K562 (cell line): ENCODE results near the gene B3GALNT1. TPM values are rescaled to one million over a fixed set of nuclear protein-coding genes. Genes with fewer than 3 reads are reported as not detected.

Source experiments
- AFF1 ChIP-seq, 2 experiments: fragments of 450-650 bp; IDR thresholded peaks; 2 replicates each; pipeline ENCODE4 v1.6.1; 2018; ENCODE audit warnings: mild to moderate bottlenecking in 2 of 2, low read depth in 1 of 2; ENCODE audit not compliant: partially characterized antibody in 2 of 2
- CBFB ChIP-seq: sonication (generic); formaldehyde crosslinking; IDR thresholded peaks from 2 replicates; pipeline ENCODE4 v1.4.0; 2020; ENCODE audit warnings: mild to moderate bottlenecking, missing genetic modification reagents
- CBX5 ChIP-seq: IDR thresholded peaks from 2 replicates; pipeline ENCODE4 v1.6.1; 2014; ENCODE audit warnings: low read depth, borderline replicate concordance
- CHAMP1 ChIP-seq: fragments of 450-650 bp; IDR thresholded peaks from 2 replicates; pipeline ENCODE4 v1.6.1; 2016; ENCODE audit warnings: mild to moderate bottlenecking
- ILF3 ChIP-seq: fragments of 450-650 bp; IDR thresholded peaks from 2 replicates; pipeline ENCODE4 v1.6.1; 2018; ENCODE audit warnings: antibody characterized with exemption, mild to moderate bottlenecking, moderate library complexity, borderline replicate concordance
- PML ChIP-seq: IDR thresholded peaks from 2 replicates; pipeline ENCODE4 v1.6.1; 2012; ENCODE audit warnings: low read length, inconsistent platforms
- ZBTB7A ChIP-seq: IDR thresholded peaks from 2 replicates; pipeline ENCODE4 v1.6.1; 2011; ENCODE audit warnings: low read depth, mild to moderate bottlenecking, low read length, moderate library complexity, borderline replicate concordance; ENCODE audit not compliant: control insufficient read depth
- ZNF717 ChIP-seq: fragments of 250-450 bp; sonication (Bioruptor Pico); IDR thresholded peaks from 2 replicates; pipeline ENCODE4 v1.5.0; 2021
- polyA plus RNA-seq, 8 experiments: library from polyadenylated mRNA; depleted of rRNA in 4 of 8; stranded (reverse) in 5 of 8; unstranded in 3 of 8; fragments of >200 nt; fragmentation: Nextera tagmentation in 2 of 8; fragmentation: Illumina TruSeq in 1 of 8; extraction: Ambion mirVana in 2 of 8; extraction: Trizol in 1 of 8; gene quantifications; 2 replicates each; pipeline versions ENCODE4 v1.2.1 to v1.2.3, GENCODE V29; 2011 to 2014; ENCODE audit warnings: inconsistent platforms in 1 of 8, missing spikeins in 1 of 8
- total RNA-seq, 7 experiments: library from RNA; depleted of rRNA in 6 of 7; stranded (reverse); fragments of >200 nt in 6 of 7; fragmentation: Illumina TruSeq in 2 of 7; extraction: Trizol in 2 of 7; gene quantifications; 2 replicates each; pipeline versions ENCODE4 v1.2.1 to v1.2.3, GENCODE V29; 2011 to 2021; ENCODE audit warnings: low replicate concordance in 1 of 7

The B3GALNT1 gene
- total and polyA plus RNA-seq, 9 of the 15 experiments (the other 6 are each of a cell fraction or from before 2014, with no cell fraction given): 0.53 to 2.0 (median 1.2) TPM

GRCh38 chr3:161070252-161070930 lies 34.8 kb downstream of the B3GALNT1 start (continued):
- no peak for TF ChIP-seq AFF1 (IDR thresholded peaks at IDR 0.05; ENCODE audit: low read depth in 1 of 2, partially characterized antibody in 2 of 2)
- no peak for TF ChIP-seq ILF3
- TF ChIP-seq CBX5: no peak
- TF ChIP-seq CHAMP1: no peak
- no peak for TF ChIP-seq PML
- no peak for TF ChIP-seq CBFB (CRISPR knock-in tag)
- TF ChIP-seq ZNF717 (CRISPR knock-in tag): no peak
- TF ChIP-seq ZBTB7A: no peak
